ENCODE measurements around the gene BMP6. TPM values are rescaled to one million over a fixed set of nuclear protein-coding genes. Genes with fewer than 3 reads are reported as not detected.

BMP6 gene
- total and polyA plus RNA-seq, 2 donors (not counting 3 experiments of a cell fraction or from before 2014, with no cell fraction given), result 221 to 276 TPM

DNA sequence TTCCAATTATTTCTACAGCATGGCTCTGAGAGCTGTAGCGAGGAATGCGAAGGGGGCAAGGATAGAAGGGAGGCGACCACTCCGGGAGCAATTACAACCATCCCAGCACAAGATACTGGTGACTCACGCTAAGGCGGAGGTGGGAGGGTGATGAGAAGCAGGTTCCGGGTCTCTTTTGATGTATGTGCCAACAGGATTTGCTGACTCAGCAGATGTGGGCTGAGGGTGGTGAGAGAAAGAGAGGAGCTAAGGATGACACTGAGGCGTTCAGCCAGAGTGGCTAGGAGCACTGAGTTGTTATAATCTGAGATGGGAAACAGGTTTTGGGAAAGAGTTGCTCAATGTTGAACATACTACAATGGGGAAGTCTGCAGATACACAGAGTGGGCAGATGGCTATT is 194.0 kb downstream of the BMP6 start:
- Histone ChIP-seq H3K79me2 (ENCODE audit: control insufficient read depth, insufficient read depth, low read length) (no peaks in the 10 kb centered on the region), H3K9ac (replicated peaks; ENCODE audit: extremely low read depth, insufficient read depth, low read length) (no peak overlapping the region), H3K4me1 (ENCODE audit: control insufficient read depth, extremely low read depth, insufficient read depth, low read length) (peaks cover 10% of the 10 kb centered on the region), H3K27me3 (ENCODE audit: control insufficient read depth in 2 of 2, insufficient read depth in 2 of 2, low read length in 2 of 2) (no peaks in the 10 kb centered on the region), H3K36me3 (ENCODE audit: control insufficient read depth in 2 of 2, extremely low read depth in 1 of 2, insufficient read depth in 2 of 2, low read length in 2 of 2) (no peaks in the 10 kb centered on the region), H3K9me3 (replicated peaks; ENCODE audit: control insufficient read depth, insufficient read depth, low read length) (no peaks in the 10 kb centered on the region), H3K4me2 (ENCODE audit: insufficient read depth, low read length) (no peak overlapping the region), H3K27ac (ENCODE audit: insufficient read depth, low read depth, low read length) (no peak overlapping the region), H3K4me3 (replicated peaks in 1 of 3; ENCODE audit: insufficient read depth in 1 of 3, low read depth in 1 of 3, low read length in 3 of 3) (no peak overlapping the region), H3K9me1 (replicated peaks; ENCODE audit: control insufficient read depth, extremely low read depth, insufficient read depth, low read length) (no peaks in the 10 kb centered on the region), H4K20me1 (replicated peaks; ENCODE audit: control insufficient read depth, extremely low read depth, insufficient read depth, low read length) (no peaks in the 10 kb centered on the region), H2AFZ (ENCODE audit: low read depth, low read length) (no peak overlapping the region)
- BruUV-seq (replicated peaks), result no TSS peak
- DNase-seq (ENCODE audit: low read depth, low spot score) (no peak), FAIRE-seq (no peak)
- TF ChIP-seq POLR2A (IDR thresholded peaks at IDR 0.05; ENCODE audit: low read depth, low read length), result no peak
- TF ChIP-seq FOS (IDR thresholded peaks at IDR 0.05; ENCODE audit: borderline replicate concordance, insufficient read depth, low read length), result no peak
- no peak for TF ChIP-seq EZH2 (IDR thresholded peaks at IDR 0.05; ENCODE audit: borderline replicate concordance, low read depth, low read length, severe bottlenecking)
- TF ChIP-seq JUN (IDR thresholded peaks at IDR 0.05; ENCODE audit: borderline replicate concordance, insufficient read depth, insufficient read length, low read depth), result no peak
- no peak for TF ChIP-seq MYC (IDR thresholded peaks at IDR 0.05; ENCODE audit: low read depth, low read length)
- no peak for TF ChIP-seq POLR2AphosphoS5 (IDR thresholded peaks at IDR 0.05; ENCODE audit: insufficient read depth, low read depth, low read length)
- TF ChIP-seq, protein P1, sequence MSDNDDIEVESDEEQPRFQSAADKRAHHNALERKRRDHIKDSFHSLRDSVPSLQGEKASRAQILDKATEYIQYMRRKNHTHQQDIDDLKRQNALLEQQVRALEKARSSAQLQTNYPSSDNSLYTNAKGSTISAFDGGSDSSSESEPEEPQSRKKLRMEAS (IDR thresholded peaks at IDR 0.05; ENCODE audit: insufficient read depth, insufficient read length), result no peak
- TF ChIP-seq, protein P2, sequence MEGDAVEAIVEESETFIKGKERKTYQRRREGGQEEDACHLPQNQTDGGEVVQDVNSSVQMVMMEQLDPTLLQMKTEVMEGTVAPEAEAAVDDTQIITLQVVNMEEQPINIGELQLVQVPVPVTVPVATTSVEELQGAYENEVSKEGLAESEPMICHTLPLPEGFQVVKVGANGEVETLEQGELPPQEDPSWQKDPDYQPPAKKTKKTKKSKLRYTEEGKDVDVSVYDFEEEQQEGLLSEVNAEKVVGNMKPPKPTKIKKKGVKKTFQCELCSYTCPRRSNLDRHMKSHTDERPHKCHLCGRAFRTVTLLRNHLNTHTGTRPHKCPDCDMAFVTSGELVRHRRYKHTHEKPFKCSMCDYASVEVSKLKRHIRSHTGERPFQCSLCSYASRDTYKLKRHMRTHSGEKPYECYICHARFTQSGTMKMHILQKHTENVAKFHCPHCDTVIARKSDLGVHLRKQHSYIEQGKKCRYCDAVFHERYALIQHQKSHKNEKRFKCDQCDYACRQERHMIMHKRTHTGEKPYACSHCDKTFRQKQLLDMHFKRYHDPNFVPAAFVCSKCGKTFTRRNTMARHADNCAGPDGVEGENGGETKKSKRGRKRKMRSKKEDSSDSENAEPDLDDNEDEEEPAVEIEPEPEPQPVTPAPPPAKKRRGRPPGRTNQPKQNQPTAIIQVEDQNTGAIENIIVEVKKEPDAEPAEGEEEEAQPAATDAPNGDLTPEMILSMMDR (IDR thresholded peaks at IDR 0.05; ENCODE audit: extremely low read depth in 1 of 2, insufficient read depth in 1 of 2, low read depth in 1 of 2, low read length in 2 of 2), result no peak
- no peak for TF ChIP-seq GATA2 (IDR thresholded peaks at IDR 0.05; ENCODE audit: insufficient read depth, insufficient read length, low read depth, low read length)
- ChIA-PET CTCF (no interaction called here), POLR2A (no interaction called here)
- intact Hi-C loops (cut with micrococcal nuclease), result no loop called here
- dilution Hi-C loops (cut with MboI; ENCODE audit: extremely low pct_ligation_motif_present, low sequenced_read_pairs), result no loop called here

Measured in endothelial cell of umbilical vein (primary cell).